ENCODE measurements around the gene SLC9A2. TPM values are rescaled to one million over a fixed set of nuclear protein-coding genes. Genes with fewer than 3 reads are reported as not detected.

Gene SLC9A2
- total and polyA plus RNA-seq, 2 donors (not counting 1 experiment from before 2014, with no cell fraction given), result not detected

DNA sequence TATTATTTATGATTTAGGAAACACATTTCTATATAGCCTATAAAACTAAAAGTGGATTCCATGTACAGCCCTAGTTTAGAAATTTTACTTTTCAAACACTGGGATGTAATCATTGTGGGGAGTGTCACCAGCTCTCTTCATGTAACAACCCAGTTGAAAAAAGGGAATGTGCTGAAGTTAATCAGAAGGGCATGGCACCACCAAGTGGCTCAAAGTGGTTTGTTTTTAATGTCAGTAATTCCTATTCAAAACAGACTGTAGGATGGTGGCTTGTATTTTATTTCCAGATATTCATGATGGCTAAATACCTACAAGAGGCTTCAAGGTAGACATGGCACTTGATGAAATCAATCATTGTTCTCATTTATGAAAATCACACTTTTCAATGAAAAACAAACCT lies 84.4 kb downstream of the SLC9A2 start:
- Histone ChIP-seq H3K79me2 (ENCODE audit: control insufficient read depth, insufficient read depth, low read length) (no peaks in the 10 kb centered on the region), H3K36me3 (ENCODE audit: control insufficient read depth, insufficient read depth, low read length) (no peaks in the 10 kb centered on the region), H3K9ac (ENCODE audit: insufficient read depth, low read length) (no peak overlapping the region), H3K4me1 (ENCODE audit: control insufficient read depth, extremely low read depth, insufficient read depth, low read length) (no peaks in the 10 kb centered on the region), H3K27ac (ENCODE audit: insufficient read depth, low read length) (no peak overlapping the region), H2AFZ (ENCODE audit: low read length) (no peak overlapping the region), H3K9me3 (ENCODE audit: control insufficient read depth, insufficient read depth, low read depth, low read length) (no peaks in the 10 kb centered on the region), H3K27me3 (ENCODE audit: control insufficient read depth, insufficient read depth, low read length) (peaks cover 5% of the 10 kb centered on the region), H4K20me1 (ENCODE audit: control insufficient read depth, extremely low read depth, insufficient read depth, low read length) (no peaks in the 10 kb centered on the region), H3K4me2 (ENCODE audit: extremely low read depth, insufficient read depth, low read length) (no peak overlapping the region), H3K4me3 (replicated peaks in 1 of 4; ENCODE audit: control extremely low read depth in 1 of 4, insufficient read depth in 1 of 4, low read depth in 3 of 4, low read length in 4 of 4) (no peak overlapping the region)
- TF ChIP-seq, protein P1, sequence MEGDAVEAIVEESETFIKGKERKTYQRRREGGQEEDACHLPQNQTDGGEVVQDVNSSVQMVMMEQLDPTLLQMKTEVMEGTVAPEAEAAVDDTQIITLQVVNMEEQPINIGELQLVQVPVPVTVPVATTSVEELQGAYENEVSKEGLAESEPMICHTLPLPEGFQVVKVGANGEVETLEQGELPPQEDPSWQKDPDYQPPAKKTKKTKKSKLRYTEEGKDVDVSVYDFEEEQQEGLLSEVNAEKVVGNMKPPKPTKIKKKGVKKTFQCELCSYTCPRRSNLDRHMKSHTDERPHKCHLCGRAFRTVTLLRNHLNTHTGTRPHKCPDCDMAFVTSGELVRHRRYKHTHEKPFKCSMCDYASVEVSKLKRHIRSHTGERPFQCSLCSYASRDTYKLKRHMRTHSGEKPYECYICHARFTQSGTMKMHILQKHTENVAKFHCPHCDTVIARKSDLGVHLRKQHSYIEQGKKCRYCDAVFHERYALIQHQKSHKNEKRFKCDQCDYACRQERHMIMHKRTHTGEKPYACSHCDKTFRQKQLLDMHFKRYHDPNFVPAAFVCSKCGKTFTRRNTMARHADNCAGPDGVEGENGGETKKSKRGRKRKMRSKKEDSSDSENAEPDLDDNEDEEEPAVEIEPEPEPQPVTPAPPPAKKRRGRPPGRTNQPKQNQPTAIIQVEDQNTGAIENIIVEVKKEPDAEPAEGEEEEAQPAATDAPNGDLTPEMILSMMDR (conservative IDR thresholded peaks at IDR 0.05 in 1 of 2, IDR thresholded peaks at IDR 0.05 in 1 of 2; ENCODE audit: low read depth in 1 of 2, low read length in 2 of 2), result peak; percentile 22 to 46
- no peak for TF ChIP-seq EZH2 (IDR thresholded peaks at IDR 0.05; ENCODE audit: low read length, missing control alignments)
- DNase-seq (ENCODE audit: low read depth in 2 of 2), result peak; percentile 9 to 28

DNA sequence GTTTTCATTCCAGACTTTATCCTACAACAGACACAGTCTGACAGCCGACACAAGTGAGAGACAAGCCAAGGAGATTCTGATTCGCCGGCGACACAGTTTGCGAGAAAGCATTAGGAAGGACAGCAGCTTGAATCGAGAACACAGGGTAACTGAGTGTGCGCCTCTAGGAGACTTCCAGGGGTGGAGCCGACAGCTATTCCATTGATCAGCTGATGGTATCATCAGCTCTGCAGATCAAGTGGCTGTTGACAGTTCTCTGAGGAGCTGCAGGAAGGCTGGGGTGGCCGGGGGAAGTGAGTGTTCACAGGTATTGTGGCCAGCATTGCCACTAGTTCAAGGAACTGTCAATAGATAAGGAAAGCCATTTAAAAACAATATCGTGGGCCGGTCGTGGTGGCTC lies 85.2 kb downstream of the SLC9A2 start:
- Histone ChIP-seq H3K4me2 (ENCODE audit: extremely low read depth, insufficient read depth, low read length) (no peak overlapping the region), H3K79me2 (ENCODE audit: control insufficient read depth, insufficient read depth, low read length) (no peaks in the 10 kb centered on the region), H4K20me1 (ENCODE audit: control insufficient read depth, extremely low read depth, insufficient read depth, low read length) (no peaks in the 10 kb centered on the region), H3K27me3 (ENCODE audit: control insufficient read depth, insufficient read depth, low read length) (peaks cover 5% of the 10 kb centered on the region), H3K27ac (ENCODE audit: insufficient read depth, low read length) (no peak overlapping the region), H2AFZ (ENCODE audit: low read length) (no peak overlapping the region), H3K4me1 (ENCODE audit: control insufficient read depth, extremely low read depth, insufficient read depth, low read length) (no peaks in the 10 kb centered on the region), H3K36me3 (ENCODE audit: control insufficient read depth, insufficient read depth, low read length) (no peaks in the 10 kb centered on the region), H3K9me3 (ENCODE audit: control insufficient read depth, insufficient read depth, low read depth, low read length) (no peaks in the 10 kb centered on the region), H3K4me3 (replicated peaks in 1 of 4; ENCODE audit: control extremely low read depth in 1 of 4, insufficient read depth in 1 of 4, low read depth in 3 of 4, low read length in 4 of 4) (no peak overlapping the region), H3K9ac (ENCODE audit: insufficient read depth, low read length) (no peak overlapping the region)
- TF ChIP-seq, protein P1 (conservative IDR thresholded peaks at IDR 0.05 in 1 of 2, IDR thresholded peaks at IDR 0.05 in 1 of 2; ENCODE audit: low read depth in 1 of 2, low read length in 2 of 2), result no peak
- TF ChIP-seq EZH2 (IDR thresholded peaks at IDR 0.05; ENCODE audit: low read length, missing control alignments), result no peak
- DNase-seq (ENCODE audit: low read depth in 2 of 2), result no peak

DNA sequence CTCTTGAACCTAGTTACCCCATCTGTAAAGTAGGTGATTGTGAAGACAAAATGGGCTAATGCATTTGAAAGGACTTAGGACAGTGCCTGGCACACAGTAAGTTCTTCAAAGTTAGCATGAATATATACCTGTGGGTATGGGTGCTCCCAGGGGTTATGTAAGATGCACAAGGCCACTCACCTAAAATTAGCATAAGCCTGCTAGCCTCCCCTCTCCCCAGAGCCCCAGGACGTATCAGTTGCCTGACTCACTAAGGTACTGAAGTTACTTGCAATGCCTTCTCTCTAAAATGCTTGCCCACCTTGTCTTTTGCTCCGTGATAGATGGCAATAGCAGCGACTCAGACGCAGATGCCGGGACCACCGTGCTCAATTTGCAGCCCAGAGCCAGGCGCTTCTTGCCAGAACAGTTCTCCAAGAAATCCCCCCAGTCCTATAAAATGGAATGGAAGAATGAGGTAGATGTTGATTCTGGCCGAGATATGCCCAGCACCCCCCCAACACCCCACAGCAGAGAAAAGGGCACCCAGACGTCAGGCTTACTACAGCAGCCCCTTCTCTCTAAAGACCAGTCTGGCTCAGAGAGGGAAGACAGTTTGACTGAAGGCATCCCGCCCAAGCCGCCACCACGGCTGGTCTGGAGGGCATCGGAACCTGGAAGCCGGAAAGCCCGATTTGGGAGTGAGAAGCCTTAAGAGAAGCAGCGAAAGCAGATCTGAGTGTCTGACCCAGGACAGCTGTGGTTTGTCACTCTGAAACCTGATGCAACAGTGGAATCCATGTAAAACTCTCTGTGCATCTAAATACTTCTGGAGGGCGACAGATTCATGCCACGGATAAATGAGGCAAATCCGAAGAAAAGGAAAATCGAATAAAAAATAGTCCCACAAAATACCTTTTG lies 88.7 kb downstream of the SLC9A2 start:
- no peaks in the 10 kb centered on the region for H3K9me3 ChIP-seq (ENCODE audit: control insufficient read depth, insufficient read depth, low read depth, low read length)
- no peak overlapping the region for H3K27ac ChIP-seq (ENCODE audit: insufficient read depth, low read length)
- no peaks in the 10 kb centered on the region for H3K79me2 ChIP-seq (ENCODE audit: control insufficient read depth, insufficient read depth, low read length)
- no peak overlapping the region for H3K9ac ChIP-seq (ENCODE audit: insufficient read depth, low read length)
- H3K4me2 ChIP-seq (ENCODE audit: extremely low read depth, insufficient read depth, low read length), result no peak overlapping the region
- H3K4me1 ChIP-seq (ENCODE audit: control insufficient read depth, extremely low read depth, insufficient read depth, low read length), result no peaks in the 10 kb centered on the region
- no peak for TF ChIP-seq EZH2 (IDR thresholded peaks at IDR 0.05; ENCODE audit: low read length, missing control alignments)
- TF ChIP-seq, protein P1 (conservative IDR thresholded peaks at IDR 0.05 in 1 of 2, IDR thresholded peaks at IDR 0.05 in 1 of 2; ENCODE audit: low read depth in 1 of 2, low read length in 2 of 2), result no peak
- no peaks in the 10 kb centered on the region for H3K36me3 ChIP-seq (ENCODE audit: control insufficient read depth, insufficient read depth, low read length)
- no peaks in the 10 kb centered on the region for H4K20me1 ChIP-seq (ENCODE audit: control insufficient read depth, extremely low read depth, insufficient read depth, low read length)
- H3K4me3 ChIP-seq (replicated peaks in 1 of 4; ENCODE audit: control extremely low read depth in 1 of 4, insufficient read depth in 1 of 4, low read depth in 3 of 4, low read length in 4 of 4), result no peak overlapping the region
- DNase-seq (ENCODE audit: low read depth in 2 of 2), result no peak
- H3K27me3 ChIP-seq (ENCODE audit: control insufficient read depth, insufficient read depth, low read length), result peaks cover 5% of the 10 kb centered on the region
- no peak overlapping the region for H2AFZ ChIP-seq (ENCODE audit: low read length)
